SK-N-SH treated with all-trans-retinoic acid at 6 μM for 48 hours (cell line): Measurements from ENCODE around the gene INSRR.

Experiments
- ATAC-seq: fragments of 200-7000 bp; cut with Tn5 transposase; 3 replicates; pipeline ENCODE4 v1.9.1; 2020; ENCODE audit warnings: mild to moderate bottlenecking, moderate library complexity
- ARNTL ChIP-seq: fragments of 450-650 bp; formaldehyde crosslinking; IDR thresholded peaks from 2 replicates; pipeline ENCODE4 v1.5.0; 2020; ENCODE audit warnings: low read depth, mild to moderate bottlenecking, moderate library complexity, borderline replicate concordance
- BACH2 ChIP-seq: fragments of 250-450 bp; sonication (Bioruptor Pico); IDR thresholded peaks from 2 replicates; pipeline ENCODE4 v1.9.0; 2021; ENCODE audit warnings: mild to moderate bottlenecking, borderline replicate concordance
- CSDC2 ChIP-seq: fragments of 250-450 bp; sonication (Bioruptor Pico); IDR thresholded peaks from 2 replicates; pipeline ENCODE4 v1.5.0; 2020; ENCODE audit warnings: mild to moderate bottlenecking, moderate library complexity
- ESRRG ChIP-seq: fragments of 250-450 bp; sonication (Bioruptor Pico); IDR thresholded peaks from 2 replicates; pipeline ENCODE4 v1.6.1; 2021; ENCODE audit warnings: mild to moderate bottlenecking
- ISL1 ChIP-seq: fragments of 250-450 bp; sonication (Bioruptor Pico); IDR thresholded peaks from 2 replicates; pipeline ENCODE4 v2.1.2; 2022; ENCODE audit warnings: mild to moderate bottlenecking, moderate library complexity
- OSR1 ChIP-seq: fragments of 250-450 bp; sonication (Bioruptor Pico); IDR thresholded peaks from 2 replicates; pipeline ENCODE4 v1.8.0; 2022; ENCODE audit warnings: moderate library complexity, mild to moderate bottlenecking, inconsistent platforms
- PPARA ChIP-seq: fragments of 250-450 bp; sonication (Bioruptor Pico); IDR thresholded peaks from 2 replicates; pipeline ENCODE4 v1.5.0; 2020; ENCODE audit warnings: mild to moderate bottlenecking, borderline replicate concordance
- RARB ChIP-seq: fragments of 250-450 bp; sonication (Bioruptor Pico); IDR thresholded peaks from 2 replicates; pipeline ENCODE4 v1.8.0; 2021; ENCODE audit warnings: mild to moderate bottlenecking, moderate library complexity
- SNAI2 ChIP-seq: fragments of 250-450 bp; sonication (Bioruptor Pico); IDR thresholded peaks from 2 replicates; pipeline ENCODE4 v1.5.0; 2020; ENCODE audit warnings: mild to moderate bottlenecking, moderate library complexity
- TCF4 ChIP-seq: fragments of 250-450 bp; sonication (Bioruptor Pico); IDR thresholded peaks from 2 replicates; pipeline ENCODE4 v1.8.0; 2021; ENCODE audit warnings: mild to moderate bottlenecking, moderate library complexity, borderline replicate concordance
- TOX ChIP-seq: fragments of 250-450 bp; sonication (Bioruptor Pico); IDR thresholded peaks from 2 replicates; pipeline ENCODE4 v1.8.0; 2021; ENCODE audit warnings: mild to moderate bottlenecking, moderate library complexity, borderline replicate concordance
- ZFP3 ChIP-seq: fragments of 250-450 bp; sonication (Bioruptor Pico); IDR thresholded peaks from 2 replicates; pipeline ENCODE4 v1.5.0; 2020; ENCODE audit warnings: mild to moderate bottlenecking, moderate library complexity
- ZFP30 ChIP-seq: fragments of 450-650 bp; formaldehyde crosslinking; IDR thresholded peaks from 2 replicates; pipeline ENCODE4 v1.5.0; 2022; ENCODE audit warnings: mild to moderate bottlenecking, moderate library complexity
- ZNF565 ChIP-seq: fragments of 450-650 bp; formaldehyde crosslinking; conservative IDR thresholded peaks from 2 replicates; pipeline ENCODE4 v1.5.0; 2020; ENCODE audit warnings: low read depth, mild to moderate bottlenecking, moderate library complexity
- ZNF70 ChIP-seq: fragments of 450-650 bp; formaldehyde crosslinking; IDR thresholded peaks from 2 replicates; pipeline ENCODE4 v1.5.0; 2020; ENCODE audit warnings: mild to moderate bottlenecking, moderate library complexity
- ZNF8 ChIP-seq: fragments of 450-650 bp; formaldehyde crosslinking; IDR thresholded peaks from 2 replicates; pipeline ENCODE4 v1.5.0; 2020; ENCODE audit warnings: mild to moderate bottlenecking, moderate library complexity
- TF ChIP-seq, protein P1 (sequence below): fragments of 250-450 bp; sonication (Bioruptor Pico); IDR thresholded peaks from 2 replicates; pipeline ENCODE4 v1.8.0; 2020; ENCODE audit warnings: mild to moderate bottlenecking, moderate library complexity, borderline replicate concordance
- TF ChIP-seq, protein P2 (sequence below): fragments of 250-450 bp; sonication (Bioruptor Pico); IDR thresholded peaks from 2 replicates; pipeline ENCODE4 v1.8.0; 2021; ENCODE audit warnings: low read depth, mild to moderate bottlenecking, moderate library complexity, borderline replicate concordance
- TF ChIP-seq, protein P3 (sequence below): fragments of 250-450 bp; sonication (Bioruptor Pico); IDR thresholded peaks from 2 replicates; pipeline ENCODE4 v1.5.1; 2021; ENCODE audit warnings: mild to moderate bottlenecking, moderate library complexity
- TF ChIP-seq, protein P4 (sequence below): fragments of 250-450 bp; sonication (Bioruptor Pico); IDR thresholded peaks from 2 replicates; pipeline ENCODE4 v1.5.0; 2020; ENCODE audit warnings: mild to moderate bottlenecking, moderate library complexity
- TF ChIP-seq, protein P5 (sequence below): fragments of 250-450 bp; sonication (Bioruptor Pico); IDR thresholded peaks from 2 replicates; pipeline ENCODE4 v1.5.1; 2020; ENCODE audit warnings: low read depth, mild to moderate bottlenecking, moderate library complexity

INSRR gene

DNA sequence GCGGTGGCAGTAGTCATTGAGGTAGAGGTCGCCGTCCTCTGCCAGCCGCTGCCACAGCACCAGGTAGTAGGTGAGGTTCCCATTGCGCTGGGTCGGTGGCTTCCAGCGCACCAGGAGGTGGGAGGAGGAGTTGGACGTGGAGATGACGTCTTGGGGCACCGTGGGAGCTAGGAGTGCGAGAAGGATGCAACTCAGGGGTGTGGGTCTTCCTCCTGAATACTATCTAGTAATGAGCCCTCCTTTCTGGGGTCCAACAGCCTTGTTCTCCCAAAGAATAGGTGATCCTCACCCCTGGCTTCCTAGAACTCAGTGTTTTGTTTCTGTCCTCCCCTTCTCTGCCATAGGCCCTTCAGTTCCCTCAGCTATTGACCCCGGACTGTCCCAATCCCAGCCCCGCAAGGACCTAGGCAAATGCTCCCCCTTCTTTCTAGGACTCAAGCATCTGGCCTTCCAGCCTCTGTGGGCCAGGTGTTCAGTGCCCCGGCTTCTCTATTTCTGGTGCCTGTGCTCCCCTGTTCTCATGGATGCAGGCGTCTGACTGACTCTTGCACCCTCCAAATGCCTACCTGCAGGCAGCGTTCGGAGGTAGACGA, 12.9 kb downstream of the INSRR start:
- no peak for TF ChIP-seq SNAI2 (CRISPR knock-in tag)
- TF ChIP-seq ARNTL: no peak
- TF ChIP-seq ISL1 (CRISPR knock-in tag): no peak
- TF ChIP-seq, protein P1, sequence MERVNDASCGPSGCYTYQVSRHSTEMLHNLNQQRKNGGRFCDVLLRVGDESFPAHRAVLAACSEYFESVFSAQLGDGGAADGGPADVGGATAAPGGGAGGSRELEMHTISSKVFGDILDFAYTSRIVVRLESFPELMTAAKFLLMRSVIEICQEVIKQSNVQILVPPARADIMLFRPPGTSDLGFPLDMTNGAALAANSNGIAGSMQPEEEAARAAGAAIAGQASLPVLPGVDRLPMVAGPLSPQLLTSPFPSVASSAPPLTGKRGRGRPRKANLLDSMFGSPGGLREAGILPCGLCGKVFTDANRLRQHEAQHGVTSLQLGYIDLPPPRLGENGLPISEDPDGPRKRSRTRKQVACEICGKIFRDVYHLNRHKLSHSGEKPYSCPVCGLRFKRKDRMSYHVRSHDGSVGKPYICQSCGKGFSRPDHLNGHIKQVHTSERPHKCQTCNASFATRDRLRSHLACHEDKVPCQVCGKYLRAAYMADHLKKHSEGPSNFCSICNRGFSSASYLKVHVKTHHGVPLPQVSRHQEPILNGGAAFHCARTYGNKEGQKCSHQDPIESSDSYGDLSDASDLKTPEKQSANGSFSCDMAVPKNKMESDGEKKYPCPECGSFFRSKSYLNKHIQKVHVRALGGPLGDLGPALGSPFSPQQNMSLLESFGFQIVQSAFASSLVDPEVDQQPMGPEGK: no peak
- no peak for TF ChIP-seq ZFP3
- TF ChIP-seq, protein P2, sequence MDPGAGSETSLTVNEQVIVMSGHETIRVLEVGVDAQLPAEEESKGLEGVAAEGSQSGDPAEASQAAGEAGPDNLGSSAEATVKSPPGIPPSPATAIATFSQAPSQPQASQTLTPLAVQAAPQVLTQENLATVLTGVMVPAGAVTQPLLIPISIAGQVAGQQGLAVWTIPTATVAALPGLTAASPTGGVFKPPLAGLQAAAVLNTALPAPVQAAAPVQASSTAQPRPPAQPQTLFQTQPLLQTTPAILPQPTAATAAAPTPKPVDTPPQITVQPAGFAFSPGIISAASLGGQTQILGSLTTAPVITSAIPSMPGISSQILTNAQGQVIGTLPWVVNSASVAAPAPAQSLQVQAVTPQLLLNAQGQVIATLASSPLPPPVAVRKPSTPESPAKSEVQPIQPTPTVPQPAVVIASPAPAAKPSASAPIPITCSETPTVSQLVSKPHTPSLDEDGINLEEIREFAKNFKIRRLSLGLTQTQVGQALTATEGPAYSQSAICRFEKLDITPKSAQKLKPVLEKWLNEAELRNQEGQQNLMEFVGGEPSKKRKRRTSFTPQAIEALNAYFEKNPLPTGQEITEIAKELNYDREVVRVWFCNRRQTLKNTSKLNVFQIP: no peak
- TF ChIP-seq, protein P3, sequence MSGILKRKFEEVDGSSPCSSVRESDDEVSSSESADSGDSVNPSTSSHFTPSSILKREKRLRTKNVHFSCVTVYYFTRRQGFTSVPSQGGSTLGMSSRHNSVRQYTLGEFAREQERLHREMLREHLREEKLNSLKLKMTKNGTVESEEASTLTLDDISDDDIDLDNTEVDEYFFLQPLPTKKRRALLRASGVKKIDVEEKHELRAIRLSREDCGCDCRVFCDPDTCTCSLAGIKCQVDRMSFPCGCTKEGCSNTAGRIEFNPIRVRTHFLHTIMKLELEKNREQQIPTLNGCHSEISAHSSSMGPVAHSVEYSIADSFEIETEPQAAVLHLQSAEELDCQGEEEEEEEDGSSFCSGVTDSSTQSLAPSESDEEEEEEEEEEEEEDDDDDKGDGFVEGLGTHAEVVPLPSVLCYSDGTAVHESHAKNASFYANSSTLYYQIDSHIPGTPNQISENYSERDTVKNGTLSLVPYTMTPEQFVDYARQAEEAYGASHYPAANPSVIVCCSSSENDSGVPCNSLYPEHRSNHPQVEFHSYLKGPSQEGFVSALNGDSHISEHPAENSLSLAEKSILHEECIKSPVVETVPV (CRISPR knock-in tag): no peak
- TF ChIP-seq ESRRG (CRISPR knock-in tag): no peak
- TF ChIP-seq, protein P4, sequence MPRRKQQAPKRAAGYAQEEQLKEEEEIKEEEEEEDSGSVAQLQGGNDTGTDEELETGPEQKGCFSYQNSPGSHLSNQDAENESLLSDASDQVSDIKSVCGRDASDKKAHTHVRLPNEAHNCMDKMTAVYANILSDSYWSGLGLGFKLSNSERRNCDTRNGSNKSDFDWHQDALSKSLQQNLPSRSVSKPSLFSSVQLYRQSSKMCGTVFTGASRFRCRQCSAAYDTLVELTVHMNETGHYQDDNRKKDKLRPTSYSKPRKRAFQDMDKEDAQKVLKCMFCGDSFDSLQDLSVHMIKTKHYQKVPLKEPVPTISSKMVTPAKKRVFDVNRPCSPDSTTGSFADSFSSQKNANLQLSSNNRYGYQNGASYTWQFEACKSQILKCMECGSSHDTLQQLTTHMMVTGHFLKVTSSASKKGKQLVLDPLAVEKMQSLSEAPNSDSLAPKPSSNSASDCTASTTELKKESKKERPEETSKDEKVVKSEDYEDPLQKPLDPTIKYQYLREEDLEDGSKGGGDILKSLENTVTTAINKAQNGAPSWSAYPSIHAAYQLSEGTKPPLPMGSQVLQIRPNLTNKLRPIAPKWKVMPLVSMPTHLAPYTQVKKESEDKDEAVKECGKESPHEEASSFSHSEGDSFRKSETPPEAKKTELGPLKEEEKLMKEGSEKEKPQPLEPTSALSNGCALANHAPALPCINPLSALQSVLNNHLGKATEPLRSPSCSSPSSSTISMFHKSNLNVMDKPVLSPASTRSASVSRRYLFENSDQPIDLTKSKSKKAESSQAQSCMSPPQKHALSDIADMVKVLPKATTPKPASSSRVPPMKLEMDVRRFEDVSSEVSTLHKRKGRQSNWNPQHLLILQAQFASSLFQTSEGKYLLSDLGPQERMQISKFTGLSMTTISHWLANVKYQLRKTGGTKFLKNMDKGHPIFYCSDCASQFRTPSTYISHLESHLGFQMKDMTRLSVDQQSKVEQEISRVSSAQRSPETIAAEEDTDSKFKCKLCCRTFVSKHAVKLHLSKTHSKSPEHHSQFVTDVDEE (CRISPR knock-in tag): no peak
- TF ChIP-seq ZNF70 (CRISPR knock-in tag): no peak
- TF ChIP-seq CSDC2 (CRISPR knock-in tag): no peak
- TF ChIP-seq ZFP30: no peak
- TF ChIP-seq OSR1 (CRISPR knock-in tag): no peak
- no peak for TF ChIP-seq ZNF565 (CRISPR knock-in tag)
- no peak for TF ChIP-seq BACH2
- TF ChIP-seq ZNF8 (CRISPR knock-in tag): no peak
- no peak for TF ChIP-seq RARB (CRISPR knock-in tag)
- TF ChIP-seq, protein P5, sequence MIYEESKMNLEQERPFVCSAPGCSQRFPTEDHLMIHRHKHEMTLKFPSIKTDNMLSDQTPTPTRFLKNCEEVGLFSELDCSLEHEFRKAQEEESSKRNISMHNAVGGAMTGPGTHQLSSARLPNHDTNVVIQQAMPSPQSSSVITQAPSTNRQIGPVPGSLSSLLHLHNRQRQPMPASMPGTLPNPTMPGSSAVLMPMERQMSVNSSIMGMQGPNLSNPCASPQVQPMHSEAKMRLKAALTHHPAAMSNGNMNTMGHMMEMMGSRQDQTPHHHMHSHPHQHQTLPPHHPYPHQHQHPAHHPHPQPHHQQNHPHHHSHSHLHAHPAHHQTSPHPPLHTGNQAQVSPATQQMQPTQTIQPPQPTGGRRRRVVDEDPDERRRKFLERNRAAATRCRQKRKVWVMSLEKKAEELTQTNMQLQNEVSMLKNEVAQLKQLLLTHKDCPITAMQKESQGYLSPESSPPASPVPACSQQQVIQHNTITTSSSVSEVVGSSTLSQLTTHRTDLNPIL (CRISPR knock-in tag): no peak
- no peak for TF ChIP-seq TCF4 (CRISPR knock-in tag)
- no peak for ATAC-seq

DNA sequence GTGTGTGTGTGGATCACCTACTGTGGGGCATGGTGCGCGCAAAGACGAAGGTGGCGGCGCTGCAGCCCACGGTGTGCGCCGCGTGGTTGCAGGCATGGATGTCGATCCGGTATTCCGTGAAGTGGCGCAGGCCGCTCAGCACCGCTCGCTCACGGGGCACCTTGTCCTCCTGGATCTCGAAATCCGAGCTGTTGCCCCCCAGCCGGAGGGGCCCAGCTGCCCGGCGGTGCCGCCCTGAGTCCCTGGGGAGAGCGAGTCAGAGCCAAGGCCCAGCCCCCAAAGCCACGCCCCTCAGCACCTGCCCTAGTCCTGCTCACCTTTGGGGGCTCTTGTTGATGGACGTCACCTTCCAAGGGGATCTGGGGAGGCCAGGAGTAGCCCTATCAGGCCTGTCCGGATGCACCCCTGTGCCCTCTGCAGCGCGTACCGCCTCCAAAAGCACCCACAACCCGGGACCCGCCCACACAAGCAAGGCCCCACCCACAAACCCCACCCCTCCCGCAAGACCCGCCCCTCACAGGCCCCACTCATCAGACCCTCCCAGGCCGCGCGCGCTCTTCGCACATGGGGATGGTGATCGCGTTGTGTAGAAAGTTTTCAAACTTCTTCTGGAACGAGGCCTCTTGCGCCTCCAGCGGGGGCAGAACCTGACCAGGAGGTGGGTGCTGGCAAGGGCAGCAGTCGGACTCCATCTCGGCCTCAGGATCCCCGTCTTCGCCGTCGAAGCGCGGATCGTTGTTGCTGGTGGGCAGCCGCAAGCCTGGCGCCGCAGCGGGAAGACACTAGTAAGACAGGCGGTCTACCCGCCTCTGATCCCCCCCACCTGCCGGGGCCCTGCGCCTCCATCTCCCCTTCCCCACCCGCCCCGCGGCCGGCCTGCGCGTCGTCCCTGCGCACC, 13.6 kb downstream of the INSRR start:
- TF ChIP-seq, protein P2: no peak
- TF ChIP-seq ZNF565 (CRISPR knock-in tag): no peak
- no peak for TF ChIP-seq TOX (CRISPR knock-in tag)
- TF ChIP-seq ZNF70 (CRISPR knock-in tag): no peak
- no peak for TF ChIP-seq CSDC2 (CRISPR knock-in tag)
- TF ChIP-seq PPARA (CRISPR knock-in tag): no peak
- ATAC-seq: no peak
